ENCODE data around the gene SLC25A51.

Gene SLC25A51

DNA sequence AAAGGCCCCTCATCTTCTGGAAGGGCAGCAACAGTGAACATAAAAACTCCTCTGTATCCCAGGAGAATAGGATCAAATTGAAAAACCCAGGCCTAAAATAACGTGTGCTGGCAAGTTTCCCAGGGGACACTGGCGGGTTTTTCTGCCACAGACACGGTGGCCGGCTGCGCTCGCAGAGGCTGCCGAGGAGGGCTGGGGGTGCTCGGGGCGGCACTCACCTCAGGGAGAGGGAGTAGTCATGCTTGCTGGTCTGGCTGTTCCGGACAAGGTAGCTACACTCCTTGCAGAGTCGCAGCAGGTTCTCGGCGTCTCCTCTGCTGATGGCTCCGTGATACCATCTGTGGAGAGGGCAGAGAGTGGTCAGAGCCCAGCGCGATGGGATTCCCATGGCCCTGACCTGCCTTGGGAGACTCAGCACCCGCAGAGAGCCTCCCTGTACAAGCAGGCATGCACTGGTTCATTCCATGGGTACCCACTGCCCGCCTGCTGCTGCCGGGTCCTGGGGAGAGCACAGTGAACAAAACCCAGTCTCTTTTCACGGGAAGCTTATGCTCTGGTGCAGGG is 44.6 kb upstream of the SLC25A51 start:
- Histone ChIP-seq H3K4me1 (ENCODE audit: insufficient read depth, low read length, poor library complexity, severe bottlenecking) (no peaks in the 10 kb centered on the region), H3K79me2 (ENCODE audit: insufficient read depth, low read length) (no peaks in the 10 kb centered on the region), H3K9me3 (ENCODE audit: insufficient read depth, low read depth, low read length) (no peaks in the 10 kb centered on the region), H4K20me1 (ENCODE audit: insufficient read depth, low read length, poor library complexity, severe bottlenecking) (no peaks in the 10 kb centered on the region), H3K9me2 (replicated peaks; ENCODE audit: low read depth, low read length) (no peaks in the 10 kb centered on the region), H3K36me3 (ENCODE audit: insufficient read depth, low read length) (no peaks in the 10 kb centered on the region), H3K4me2 (ENCODE audit: low read depth, low read length, poor library complexity, severe bottlenecking) (no peak overlapping the region), H3F3A (ENCODE audit: low read depth) (no peaks in the 10 kb centered on the region), H3K9ac (ENCODE audit: low read depth, low read length, poor library complexity, severe bottlenecking) (no peak overlapping the region), H2AFZ (ENCODE audit: low read length) (no peak overlapping the region), H3K4me3 (ENCODE audit: low read length, poor library complexity, severe bottlenecking) (no peak overlapping the region), H3K27me3 (ENCODE audit: insufficient read depth, low read length, poor library complexity, severe bottlenecking) (no peaks in the 10 kb centered on the region)
- no peak for TF ChIP-seq EZH2phosphoT487 (IDR thresholded peaks at IDR 0.05; ENCODE audit: borderline replicate concordance)
- TF ChIP-seq, protein P1, sequence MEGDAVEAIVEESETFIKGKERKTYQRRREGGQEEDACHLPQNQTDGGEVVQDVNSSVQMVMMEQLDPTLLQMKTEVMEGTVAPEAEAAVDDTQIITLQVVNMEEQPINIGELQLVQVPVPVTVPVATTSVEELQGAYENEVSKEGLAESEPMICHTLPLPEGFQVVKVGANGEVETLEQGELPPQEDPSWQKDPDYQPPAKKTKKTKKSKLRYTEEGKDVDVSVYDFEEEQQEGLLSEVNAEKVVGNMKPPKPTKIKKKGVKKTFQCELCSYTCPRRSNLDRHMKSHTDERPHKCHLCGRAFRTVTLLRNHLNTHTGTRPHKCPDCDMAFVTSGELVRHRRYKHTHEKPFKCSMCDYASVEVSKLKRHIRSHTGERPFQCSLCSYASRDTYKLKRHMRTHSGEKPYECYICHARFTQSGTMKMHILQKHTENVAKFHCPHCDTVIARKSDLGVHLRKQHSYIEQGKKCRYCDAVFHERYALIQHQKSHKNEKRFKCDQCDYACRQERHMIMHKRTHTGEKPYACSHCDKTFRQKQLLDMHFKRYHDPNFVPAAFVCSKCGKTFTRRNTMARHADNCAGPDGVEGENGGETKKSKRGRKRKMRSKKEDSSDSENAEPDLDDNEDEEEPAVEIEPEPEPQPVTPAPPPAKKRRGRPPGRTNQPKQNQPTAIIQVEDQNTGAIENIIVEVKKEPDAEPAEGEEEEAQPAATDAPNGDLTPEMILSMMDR (conservative IDR thresholded peaks at IDR 0.05; ENCODE audit: low read length): no peak

DNA sequence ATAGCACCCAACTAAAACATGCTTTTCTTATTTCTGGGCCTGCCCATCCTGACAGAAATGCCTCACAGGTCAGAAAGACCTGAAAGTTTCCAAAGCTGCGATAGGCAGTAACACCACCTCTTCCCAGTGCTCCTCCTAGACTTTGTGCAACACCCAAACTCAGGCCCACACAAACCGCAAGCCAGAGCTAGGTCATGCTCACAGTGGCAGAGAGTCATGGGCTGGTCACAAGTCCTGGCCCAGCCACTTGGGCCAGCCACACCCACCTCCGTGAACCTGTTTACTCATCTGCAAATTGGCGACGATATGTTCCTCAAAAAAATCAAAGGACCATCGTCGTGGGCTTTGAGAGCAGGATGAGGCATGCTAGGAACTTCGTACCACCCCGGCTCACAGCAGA is 44.0 kb upstream of the SLC25A51 start:
- no peaks in the 10 kb centered on the region for H3F3A ChIP-seq (ENCODE audit: low read depth)
- no peaks in the 10 kb centered on the region for H3K9me3 ChIP-seq (ENCODE audit: insufficient read depth, low read depth, low read length)
- H3K36me3 ChIP-seq (ENCODE audit: insufficient read depth, low read length): no peaks in the 10 kb centered on the region
- no peak overlapping the region for H3K4me3 ChIP-seq (ENCODE audit: low read length, poor library complexity, severe bottlenecking)
- H3K4me2 ChIP-seq (ENCODE audit: low read depth, low read length, poor library complexity, severe bottlenecking): no peak overlapping the region
- TF ChIP-seq, protein P1 (conservative IDR thresholded peaks at IDR 0.05; ENCODE audit: low read length): no peak
- no peak for TF ChIP-seq EZH2phosphoT487 (IDR thresholded peaks at IDR 0.05; ENCODE audit: borderline replicate concordance)
- H3K79me2 ChIP-seq (ENCODE audit: insufficient read depth, low read length): no peaks in the 10 kb centered on the region
- no peaks in the 10 kb centered on the region for H3K27me3 ChIP-seq (ENCODE audit: insufficient read depth, low read length, poor library complexity, severe bottlenecking)
- no peaks in the 10 kb centered on the region for H4K20me1 ChIP-seq (ENCODE audit: insufficient read depth, low read length, poor library complexity, severe bottlenecking)
- no peak overlapping the region for H2AFZ ChIP-seq (ENCODE audit: low read length)
- H3K9me2 ChIP-seq (replicated peaks; ENCODE audit: low read depth, low read length): no peaks in the 10 kb centered on the region
- H3K4me1 ChIP-seq (ENCODE audit: insufficient read depth, low read length, poor library complexity, severe bottlenecking): no peaks in the 10 kb centered on the region
- no peak overlapping the region for H3K9ac ChIP-seq (ENCODE audit: low read depth, low read length, poor library complexity, severe bottlenecking)

DNA sequence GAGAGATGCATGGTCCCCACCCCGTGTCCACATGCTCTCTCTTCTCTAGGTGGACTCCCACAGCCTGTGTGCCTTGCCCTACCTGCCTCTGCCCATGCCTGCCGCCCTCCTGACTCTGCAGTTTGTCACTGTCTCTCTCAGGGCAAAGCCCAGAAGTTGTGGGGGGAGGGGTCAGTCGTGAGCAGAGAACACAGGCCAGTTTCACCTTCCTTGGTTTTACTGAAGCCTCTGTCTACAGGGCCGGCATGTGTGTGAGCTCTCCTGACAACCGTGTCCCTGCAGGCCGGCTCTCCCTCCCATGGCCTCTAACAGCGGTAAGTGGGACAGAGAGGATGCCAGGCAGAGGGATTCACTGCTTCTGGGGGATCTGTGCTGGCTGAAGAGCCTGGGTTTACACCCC is 43.5 kb upstream of the SLC25A51 start:
- Histone ChIP-seq H3K36me3 (ENCODE audit: insufficient read depth, low read length) (no peaks in the 10 kb centered on the region), H3K4me2 (ENCODE audit: low read depth, low read length, poor library complexity, severe bottlenecking) (no peak overlapping the region), H3K4me1 (ENCODE audit: insufficient read depth, low read length, poor library complexity, severe bottlenecking) (no peaks in the 10 kb centered on the region), H3K79me2 (ENCODE audit: insufficient read depth, low read length) (no peaks in the 10 kb centered on the region), H2AFZ (ENCODE audit: low read length) (no peak overlapping the region), H3K9me3 (ENCODE audit: insufficient read depth, low read depth, low read length) (no peaks in the 10 kb centered on the region), H3K27me3 (ENCODE audit: insufficient read depth, low read length, poor library complexity, severe bottlenecking) (no peaks in the 10 kb centered on the region), H3K4me3 (ENCODE audit: low read length, poor library complexity, severe bottlenecking) (no peak overlapping the region), H4K20me1 (ENCODE audit: insufficient read depth, low read length, poor library complexity, severe bottlenecking) (no peaks in the 10 kb centered on the region), H3F3A (ENCODE audit: low read depth) (no peaks in the 10 kb centered on the region), H3K9ac (ENCODE audit: low read depth, low read length, poor library complexity, severe bottlenecking) (no peak overlapping the region), H3K9me2 (replicated peaks; ENCODE audit: low read depth, low read length) (no peaks in the 10 kb centered on the region)
- TF ChIP-seq EZH2phosphoT487 (IDR thresholded peaks at IDR 0.05; ENCODE audit: borderline replicate concordance): no peak
- TF ChIP-seq, protein P1 (conservative IDR thresholded peaks at IDR 0.05; ENCODE audit: low read length): no peak

Measured in Loucy (cell line).